ENCODE data around the gene MRPS7.

MRPS7 gene

GRCh38 chr17:75240394-75241142 lies 21.1 kb upstream of the MRPS7 start:
- Histone ChIP-seq H3K4me1 (ENCODE audit: control insufficient read depth in 1 of 2, insufficient read depth in 1 of 2, low read depth in 1 of 2, low read length in 1 of 2) (peaks cover 18 to 19% of the 10 kb centered on the region in 2 experiments), H3K27me3 (no peaks in the 10 kb centered on the region), H3K4me3 (ENCODE audit: low read depth in 1 of 2, low read length in 1 of 2) (no peak overlapping the region), H3K36me3 (peaks cover 90% of the 10 kb centered on the region), H3K9me3 (no peaks in the 10 kb centered on the region), H3K27ac (no peak overlapping the region)
- no peak for TF ChIP-seq CTCF (IDR thresholded peaks at IDR 0.05)

GRCh38 chr17:75241143-75241430 lies 20.6 kb upstream of the MRPS7 start:
- no peaks in the 10 kb centered on the region for H3K9me3 ChIP-seq
- H3K27ac ChIP-seq, result no peak overlapping the region

GRCh38 chr17:75241502-75241901 lies 20.2 kb upstream of the MRPS7 start:
- no peaks in the 10 kb centered on the region for H3K27me3 ChIP-seq
- no peak for TF ChIP-seq CTCF (IDR thresholded peaks at IDR 0.05)
- peaks cover 90% of the 10 kb centered on the region for H3K36me3 ChIP-seq
- H3K4me3 ChIP-seq (ENCODE audit: low read depth in 1 of 2, low read length in 1 of 2), result no peak overlapping the region
- H3K27ac ChIP-seq, result no peak overlapping the region
- no peaks in the 10 kb centered on the region for H3K9me3 ChIP-seq
- peaks cover 18 to 21% of the 10 kb centered on the region in 2 experiments for H3K4me1 ChIP-seq (ENCODE audit: control insufficient read depth in 1 of 2, insufficient read depth in 1 of 2, low read depth in 1 of 2, low read length in 1 of 2)

More at GRCh38 chr17:75241143-75241430, 20.6 kb upstream of the MRPS7 start:
- Histone ChIP-seq H3K4me3 (ENCODE audit: low read depth in 1 of 2, low read length in 1 of 2) (no peak overlapping the region), H3K36me3 (peaks cover 90% of the 10 kb centered on the region), H3K4me1 (ENCODE audit: control insufficient read depth in 1 of 2, insufficient read depth in 1 of 2, low read depth in 1 of 2, low read length in 1 of 2) (peaks cover 18 to 21% of the 10 kb centered on the region in 2 experiments), H3K27me3 (no peaks in the 10 kb centered on the region)
- TF ChIP-seq CTCF (IDR thresholded peaks at IDR 0.05), result no peak

GRCh38 chr17:75241996-75242460 lies 19.7 kb upstream of the MRPS7 start:
- peaks cover 18 to 21% of the 10 kb centered on the region in 2 experiments for H3K4me1 ChIP-seq (ENCODE audit: control insufficient read depth in 1 of 2, insufficient read depth in 1 of 2, low read depth in 1 of 2, low read length in 1 of 2)
- no peak overlapping the region for H3K4me3 ChIP-seq (ENCODE audit: low read depth in 1 of 2, low read length in 1 of 2)
- no peak for TF ChIP-seq CTCF (IDR thresholded peaks at IDR 0.05)
- H3K27ac ChIP-seq, result peak overlapping the region; percentile 13
- no peaks in the 10 kb centered on the region for H3K27me3 ChIP-seq
- no peaks in the 10 kb centered on the region for H3K9me3 ChIP-seq
- peaks cover 86% of the 10 kb centered on the region for H3K36me3 ChIP-seq

- H3K27ac ChIP-seq, result peak overlapping the region; percentile 13
- no peak for TF ChIP-seq CTCF (IDR thresholded peaks at IDR 0.05)
- H3K27me3 ChIP-seq, result no peaks in the 10 kb centered on the region
- no peak overlapping the region for H3K4me3 ChIP-seq (ENCODE audit: low read depth in 1 of 2, low read length in 1 of 2)
- H3K4me1 ChIP-seq (ENCODE audit: control insufficient read depth in 1 of 2, insufficient read depth in 1 of 2, low read depth in 1 of 2, low read length in 1 of 2), result peaks cover 18 to 21% of the 10 kb centered on the region in 2 experiments
- peaks cover 84% of the 10 kb centered on the region for H3K36me3 ChIP-seq
- H3K9me3 ChIP-seq, result no peaks in the 10 kb centered on the region
These were observed 19.1 kb upstream of the MRPS7 start for GRCh38 chr17:75242461-75243042.

All from neutrophil (primary cell).